Fibroblast of the conjunctiva (primary cell): ENCODE measurements around the gene MUC13.

ENCODE experiments used
- DNase-seq: peaks from one replicate; pipeline ENCODE4 v3.0.0-alpha.2; 2010; ENCODE audit warnings: low read depth

The MUC13 gene

GRCh38 chr3:124896824-124897526 lies 37.6 kb downstream of the MUC13 start:
- DNase-seq = no peak

- DNase-seq = no peak
These were observed 38.8 kb downstream of the MUC13 start for GRCh38 chr3:124895756-124896155.

DNA sequence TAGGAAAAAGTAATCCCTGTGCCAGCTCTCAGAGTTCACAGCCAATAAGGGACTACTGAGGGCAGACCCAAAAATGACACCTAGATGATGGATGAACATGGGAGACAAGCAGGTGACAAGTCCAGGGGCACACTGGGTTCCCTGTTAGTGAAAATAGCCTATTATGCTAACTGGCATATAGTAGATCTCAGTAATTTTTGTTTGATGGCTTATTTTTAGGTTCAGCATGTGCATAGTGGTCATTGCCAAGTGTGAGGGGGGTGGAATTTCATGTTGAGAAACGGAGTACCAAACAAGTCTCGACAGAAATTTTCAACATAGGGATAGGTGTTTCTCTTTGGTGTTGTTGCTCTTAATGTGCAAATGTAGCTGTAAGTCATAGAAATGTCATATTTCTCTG lies 41.0 kb downstream of the MUC13 start:
- DNase-seq = no peak

GRCh38 chr3:124890573-124891190 lies 43.9 kb downstream of the MUC13 start:
- DNase-seq = no peak

- DNase-seq = no peak
These were observed 45.8 kb downstream of the MUC13 start for GRCh38 chr3:124888482-124889441.

DNA sequence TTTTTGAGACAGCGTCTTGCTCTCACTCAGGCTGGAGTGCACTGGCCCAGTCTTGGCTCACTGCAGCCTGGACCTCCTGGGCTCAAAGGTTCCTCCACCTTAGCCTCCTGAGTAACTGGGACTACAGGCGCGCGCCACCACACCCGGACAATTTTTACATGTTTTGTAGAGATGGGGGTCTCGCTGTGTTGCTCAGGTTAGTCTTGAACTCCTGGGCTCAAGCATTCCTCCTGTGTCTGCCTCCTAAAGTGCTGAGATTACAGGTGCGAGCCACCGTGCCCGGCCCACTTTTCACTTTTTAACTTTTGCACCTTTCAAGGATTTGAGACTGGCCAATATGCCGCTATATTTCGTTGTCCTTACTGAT lies 46.6 kb downstream of the MUC13 start:
- no peak for DNase-seq

GRCh38 chr3:124887177-124887931 lies 47.2 kb downstream of the MUC13 start, which contains the start of gene ITGB5:
TSS of gene ITGB5 (minus strand) at chr3:124887365. CDS start at chr3:124887000, 365 bp downstream.
- peak; percentile 43 for DNase-seq

DNA sequence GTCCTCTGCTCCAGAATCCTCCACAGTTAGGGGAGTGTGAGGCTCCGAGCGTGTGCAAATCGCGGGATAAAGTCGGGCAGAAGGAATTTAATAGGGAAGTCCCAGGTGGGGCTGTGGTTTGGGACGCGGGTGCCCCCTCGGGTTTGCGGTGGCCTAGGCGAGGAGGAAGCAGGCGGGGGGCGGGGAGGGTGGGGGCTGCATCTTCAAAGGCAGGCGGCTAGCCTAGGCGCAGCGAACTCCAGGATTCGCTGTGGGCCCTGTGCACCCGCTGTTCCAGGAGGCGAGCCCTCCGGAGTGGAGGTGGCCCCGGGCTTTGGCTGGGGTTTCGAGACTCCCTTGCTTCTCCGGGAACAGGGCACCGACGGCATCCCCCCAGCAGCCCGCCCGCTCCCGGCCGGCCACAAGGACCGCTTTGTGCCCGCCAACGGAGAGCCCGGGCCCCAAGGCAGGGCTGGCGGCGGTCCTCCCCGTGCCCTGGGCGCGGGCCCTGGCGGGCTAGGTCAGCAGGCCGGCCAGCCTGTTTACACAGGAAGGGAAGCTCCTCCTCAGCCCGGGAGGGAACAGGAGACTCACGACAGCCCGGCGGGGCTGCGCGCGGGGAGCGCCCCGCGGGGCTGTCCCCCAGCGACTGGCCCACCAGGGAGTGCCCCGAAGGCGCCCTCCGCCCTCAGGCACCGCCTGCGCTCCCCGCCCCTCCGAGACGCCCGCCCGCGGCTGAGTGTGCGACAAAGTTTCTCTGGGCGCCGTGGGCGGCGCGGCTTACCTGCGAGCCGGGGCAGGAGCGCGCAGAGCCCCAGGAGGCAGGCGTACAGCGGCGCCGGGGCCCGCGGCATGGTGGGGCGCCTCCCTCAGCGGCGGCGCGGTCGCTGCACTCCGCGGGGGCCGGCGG lies 48.1 kb downstream of the MUC13 start:
- DNase-seq = no peak

GRCh38 chr3:124885466-124886167 lies 48.9 kb downstream of the MUC13 start:
- no peak for DNase-seq

- no peak for DNase-seq
These were observed 50.0 kb downstream of the MUC13 start for GRCh38 chr3:124884474-124885101.

- no peak for DNase-seq
These were observed 50.6 kb downstream of the MUC13 start for GRCh38 chr3:124883766-124884473.

DNA sequence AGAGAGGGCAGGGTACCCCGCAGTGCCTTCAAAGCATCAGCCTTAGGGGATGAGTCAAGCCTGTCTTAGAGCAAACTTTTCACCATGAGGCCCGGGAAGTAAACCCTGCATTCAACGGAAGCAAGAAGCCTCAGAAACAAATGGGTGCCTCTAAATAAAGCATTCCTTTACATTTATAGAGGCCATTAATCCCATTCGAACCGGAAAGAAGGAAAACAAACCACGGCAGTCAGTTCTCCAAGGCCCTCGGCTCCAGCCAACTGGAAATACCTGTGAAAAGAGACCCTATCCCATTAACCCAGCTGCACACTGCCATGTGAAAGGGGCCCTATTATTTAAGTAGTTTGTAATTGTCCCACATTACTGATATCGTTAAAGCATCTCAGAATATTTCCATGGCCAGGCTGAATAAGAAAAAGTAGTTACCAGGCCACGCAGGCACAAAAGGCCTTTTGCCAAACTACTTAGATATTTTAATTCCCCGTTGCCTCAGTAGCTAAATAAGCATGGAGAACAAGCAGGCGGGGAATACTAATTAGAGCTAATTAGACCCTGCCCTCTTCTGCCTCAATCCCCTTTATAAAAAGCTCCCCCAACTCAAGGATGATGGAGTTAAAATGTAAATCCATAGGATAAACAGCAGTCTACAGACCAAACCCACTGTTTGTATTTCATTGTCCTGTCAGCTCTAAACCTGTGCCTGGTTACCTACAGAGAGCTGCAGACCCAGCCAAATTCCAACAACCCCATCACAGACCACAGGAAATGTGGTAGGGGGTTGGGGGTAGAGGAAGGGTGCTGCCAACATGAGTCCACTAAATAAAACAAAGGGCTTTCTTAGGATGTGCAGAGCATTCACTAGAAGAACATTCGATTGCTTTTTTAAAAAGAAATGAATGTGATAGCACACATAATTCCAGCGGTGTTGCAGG lies 51.5 kb downstream of the MUC13 start:
- DNase-seq = no peak

- no peak for DNase-seq
These were observed 52.4 kb downstream of the MUC13 start for GRCh38 chr3:124881976-124882697.

DNA sequence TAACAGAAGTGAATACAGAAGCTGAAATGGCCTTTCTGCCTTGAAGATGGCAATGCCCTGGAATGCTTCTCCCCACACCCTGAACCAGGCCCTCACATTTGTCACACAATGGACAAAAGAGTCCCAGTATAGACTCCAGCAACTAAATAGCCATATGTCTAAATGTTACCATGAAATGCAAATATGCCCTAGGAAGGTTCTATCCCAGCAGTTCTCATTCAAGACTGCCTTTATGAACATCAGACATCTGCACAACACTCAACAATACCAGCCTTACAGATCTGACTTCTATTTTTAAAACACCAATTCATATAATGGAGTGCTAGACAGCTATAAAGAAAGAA lies 55.2 kb downstream of the MUC13 start:
- no peak for DNase-seq

GRCh38 chr3:124878561-124879336 lies 55.8 kb downstream of the MUC13 start:
- peak; percentile 78 for DNase-seq

DNA sequence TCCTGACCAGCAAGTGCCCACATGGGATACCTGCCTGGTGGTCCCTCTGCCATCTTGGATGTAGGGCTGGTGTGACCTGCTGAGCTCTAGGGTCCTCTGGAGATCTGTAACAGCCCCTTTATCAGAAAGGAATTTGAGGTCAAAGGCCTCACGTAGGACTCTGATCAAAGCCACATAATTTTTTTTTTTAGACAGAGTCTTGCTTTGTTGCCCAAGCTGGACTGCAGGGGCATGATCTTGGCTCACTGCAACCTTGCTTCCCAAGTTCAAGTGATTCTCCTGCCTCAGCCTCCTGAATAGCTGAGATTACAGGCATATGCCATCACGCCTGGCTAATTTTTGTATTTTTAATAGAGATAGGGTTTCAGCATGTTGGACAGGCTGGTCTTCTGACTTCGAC lies 56.9 kb downstream of the MUC13 start:
- no peak for DNase-seq

DNA sequence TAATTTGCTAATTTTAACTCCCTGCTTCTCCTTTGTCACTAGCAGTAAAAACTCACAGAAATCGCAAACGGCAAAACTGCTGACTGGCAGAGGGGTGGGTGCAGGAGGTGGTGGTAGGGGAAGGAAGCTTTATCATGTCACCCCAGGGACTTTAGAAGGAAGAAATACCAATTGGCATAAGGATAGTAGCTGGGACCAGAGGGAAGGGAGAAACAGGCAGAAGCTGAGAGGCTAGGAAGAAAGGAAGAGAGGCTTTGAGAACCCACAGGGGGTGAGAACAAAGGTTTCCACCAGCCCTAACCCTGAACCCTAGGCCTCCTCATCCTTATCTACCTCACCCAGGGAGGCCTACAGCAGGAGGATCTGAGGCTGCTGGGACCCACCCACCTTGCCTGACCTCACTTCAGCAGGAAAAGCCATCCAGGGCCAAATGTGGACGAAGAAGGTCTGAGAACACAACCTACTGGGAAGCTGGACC lies 58.1 kb downstream of the MUC13 start:
- no peak for DNase-seq
